WTC11 (cell line): ENCODE data around the gene ARHGAP19. TPM values are rescaled to one million over a fixed set of nuclear protein-coding genes. Genes with fewer than 3 reads are reported as not detected.

Source experiments
- ATAC-seq: fragments of 200-7000 bp; cut with Tn5 transposase; 2 replicates; pipeline ENCODE4 v1.10.0; 2021; ENCODE audit warnings: mild to moderate bottlenecking, moderate library complexity
- CTCF ChIA-PET: fragments of 300-600 bp; sonication (Branson Sonifier 250); formaldehyde crosslinking; loops from one replicate; lab custom pipeline; 2021; ENCODE audit warnings: antibody characterized with exemption; lab: Charles Lee
- POLR2A ChIA-PET: fragments of 350-600 bp; sonication (Branson Sonifier 250); formaldehyde crosslinking; loops from one replicate; lab custom pipeline; 2021; ENCODE audit warnings: antibody characterized with exemption; lab: Charles Lee
- DNase-seq: peaks from one replicate; pipeline ENCODE4 v3.0.0; 2021; ENCODE audit warnings: low spot score
- H3K27ac Mint-ChIP-seq: 2 replicates; pipeline ENCODE4 v1.8.0; 2021; ENCODE audit warnings: mixed read lengths
- H3K27me3 Mint-ChIP-seq: 2 replicates; pipeline ENCODE4 v1.8.0; 2021; ENCODE audit warnings: low read depth, mild to moderate bottlenecking, moderate library complexity, mixed read lengths
- H3K36me3 Mint-ChIP-seq: 2 replicates; pipeline ENCODE4 v1.8.0; 2021; ENCODE audit warnings: mixed read lengths
- H3K4me1 Mint-ChIP-seq: 2 replicates; pipeline ENCODE4 v1.8.0; 2022; ENCODE audit warnings: mixed read lengths
- H3K4me3 Mint-ChIP-seq: 2 replicates; pipeline ENCODE4 v1.8.0; 2021; ENCODE audit warnings: mild to moderate bottlenecking, moderate library complexity, mixed read lengths
- H3K9me3 Mint-ChIP-seq: 2 replicates; pipeline ENCODE4 v1.8.0; 2021; ENCODE audit warnings: mixed read lengths
- FOXP1 ChIP-seq: sonication (generic); formaldehyde crosslinking; IDR thresholded peaks from 2 replicates; pipeline ENCODE4 v1.8.0; 2022; ENCODE audit warnings: missing genetic modification reagents, mild to moderate bottlenecking, moderate library complexity, borderline replicate concordance
- GTF2I ChIP-seq: fragments of 250-450 bp; sonication (Bioruptor Pico); conservative IDR thresholded peaks from 2 replicates; pipeline ENCODE4 v1.4.0; 2021; ENCODE audit warnings: mild to moderate bottlenecking
- NFE2L1 ChIP-seq: sonication (generic); formaldehyde crosslinking; IDR thresholded peaks from 2 replicates; pipeline ENCODE4 v1.8.1; 2023; ENCODE audit warnings: missing genetic modification reagents
- NR2C2 ChIP-seq: sonication (generic); formaldehyde crosslinking; IDR thresholded peaks from 2 replicates; pipeline ENCODE4 v1.8.0; 2022; ENCODE audit warnings: mild to moderate bottlenecking, missing genetic modification reagents
- OVOL2 ChIP-seq: fragments of 250-450 bp; sonication (Bioruptor Pico); IDR thresholded peaks from 2 replicates; pipeline ENCODE4 v1.9.0; 2021; ENCODE audit warnings: mild to moderate bottlenecking, borderline replicate concordance
- PRRX2 ChIP-seq: fragments of 250-450 bp; sonication (Bioruptor Pico); IDR thresholded peaks from 2 replicates; pipeline ENCODE4 v1.8.0; 2021; ENCODE audit warnings: mild to moderate bottlenecking
- SMAD3 ChIP-seq: sonication (generic); formaldehyde crosslinking; IDR thresholded peaks from 2 replicates; pipeline ENCODE4 v1.8.0; 2022; ENCODE audit warnings: missing genetic modification reagents, mild to moderate bottlenecking, borderline replicate concordance
- SMAD4 ChIP-seq: sonication (generic); formaldehyde crosslinking; IDR thresholded peaks from 2 replicates; pipeline ENCODE4 v1.8.0; 2022; ENCODE audit warnings: mild to moderate bottlenecking, missing genetic modification reagents
- TCF7 ChIP-seq: sonication (generic); formaldehyde crosslinking; IDR thresholded peaks from 2 replicates; pipeline ENCODE4 v1.8.0; 2022; ENCODE audit warnings: mild to moderate bottlenecking, low read depth, missing genetic modification reagents, moderate library complexity
- TP53 ChIP-seq: sonication (generic); formaldehyde crosslinking; IDR thresholded peaks from 2 replicates; pipeline ENCODE4 v1.8.1; 2023; ENCODE audit warnings: mild to moderate bottlenecking, missing genetic modification reagents
- ZNF138 ChIP-seq: sonication (generic); formaldehyde crosslinking; conservative IDR thresholded peaks from 2 replicates; pipeline ENCODE4 v1.8.1; 2022; ENCODE audit warnings: mild to moderate bottlenecking, moderate library complexity, missing genetic modification reagents
- ZNF396 ChIP-seq: fragments of 250-450 bp; sonication (Bioruptor Pico); IDR thresholded peaks from 2 replicates; pipeline ENCODE4 v1.8.0; 2021; ENCODE audit warnings: mild to moderate bottlenecking, moderate library complexity, borderline replicate concordance
- total RNA-seq: library from RNA; stranded (reverse); gene quantifications from 3 replicates; pipeline ENCODE4 v1.2.3, GENCODE V29; 2021
- TF ChIP-seq, protein P1 (sequence below): fragments of 200-600 bp; IDR thresholded peaks from 2 replicates; pipeline ENCODE4 v1.8.0; 2022; ENCODE audit warnings: antibody characterized with exemption
- TF ChIP-seq, protein P2 (sequence below): sonication (generic); formaldehyde crosslinking; IDR thresholded peaks from 2 replicates; pipeline ENCODE4 v1.8.0; 2022; ENCODE audit warnings: mild to moderate bottlenecking, missing genetic modification reagents
- TF ChIP-seq, protein P3 (sequence below): fragments of 250-450 bp; sonication (Bioruptor Pico); IDR thresholded peaks from 2 replicates; pipeline ENCODE4 v1.9.0; 2021; ENCODE audit warnings: mild to moderate bottlenecking
- TF ChIP-seq, protein P4 (sequence below): fragments of 250-450 bp; sonication (Bioruptor Pico); conservative IDR thresholded peaks from 2 replicates; pipeline ENCODE4 v1.9.0; 2021; ENCODE audit warnings: mild to moderate bottlenecking
- TF ChIP-seq, protein P5 (sequence below): sonication (generic); formaldehyde crosslinking; IDR thresholded peaks from 2 replicates; pipeline ENCODE4 v1.8.1; 2022; ENCODE audit warnings: missing genetic modification reagents, borderline replicate concordance
- TF ChIP-seq, protein P6 (sequence below): sonication (generic); formaldehyde crosslinking; IDR thresholded peaks from 2 replicates; pipeline ENCODE4 v1.8.0; 2022; ENCODE audit warnings: missing genetic modification reagents
- TF ChIP-seq, protein P7 (sequence below): sonication (generic); formaldehyde crosslinking; IDR thresholded peaks from 2 replicates; pipeline ENCODE4 v1.8.1; 2022; ENCODE audit warnings: low read depth, mild to moderate bottlenecking, moderate library complexity, missing genetic modification reagents, borderline replicate concordance
- TF ChIP-seq, protein P8 (sequence below): fragments of 250-450 bp; sonication (Bioruptor Pico); IDR thresholded peaks from 2 replicates; pipeline ENCODE4 v1.9.0; 2021; ENCODE audit warnings: moderate library complexity, mild to moderate bottlenecking, inconsistent platforms, borderline replicate concordance

Gene ARHGAP19
- total RNA-seq, 1 experiment from 2014 or later: 42.2 TPM

DNA sequence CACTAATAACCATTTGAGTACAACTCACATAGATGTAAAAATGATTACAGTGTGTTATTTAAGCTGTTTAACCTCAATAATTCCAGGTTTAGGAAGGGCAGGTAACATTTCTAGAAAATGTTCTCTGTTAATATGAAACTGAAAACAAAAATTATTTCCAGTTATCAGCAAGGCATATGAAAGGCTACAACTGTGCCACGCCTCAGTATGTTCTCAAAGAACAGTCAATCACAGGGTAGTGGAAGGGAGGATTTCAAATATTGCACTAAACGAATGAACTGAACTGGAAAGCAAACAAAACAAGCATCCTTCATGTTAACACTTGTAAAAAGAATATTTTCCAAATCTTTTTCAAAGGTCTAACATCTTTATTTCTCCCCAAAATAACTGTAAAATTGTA, 31.3 kb downstream of the ARHGAP19 start (continued):
- TF ChIP-seq, protein P1, sequence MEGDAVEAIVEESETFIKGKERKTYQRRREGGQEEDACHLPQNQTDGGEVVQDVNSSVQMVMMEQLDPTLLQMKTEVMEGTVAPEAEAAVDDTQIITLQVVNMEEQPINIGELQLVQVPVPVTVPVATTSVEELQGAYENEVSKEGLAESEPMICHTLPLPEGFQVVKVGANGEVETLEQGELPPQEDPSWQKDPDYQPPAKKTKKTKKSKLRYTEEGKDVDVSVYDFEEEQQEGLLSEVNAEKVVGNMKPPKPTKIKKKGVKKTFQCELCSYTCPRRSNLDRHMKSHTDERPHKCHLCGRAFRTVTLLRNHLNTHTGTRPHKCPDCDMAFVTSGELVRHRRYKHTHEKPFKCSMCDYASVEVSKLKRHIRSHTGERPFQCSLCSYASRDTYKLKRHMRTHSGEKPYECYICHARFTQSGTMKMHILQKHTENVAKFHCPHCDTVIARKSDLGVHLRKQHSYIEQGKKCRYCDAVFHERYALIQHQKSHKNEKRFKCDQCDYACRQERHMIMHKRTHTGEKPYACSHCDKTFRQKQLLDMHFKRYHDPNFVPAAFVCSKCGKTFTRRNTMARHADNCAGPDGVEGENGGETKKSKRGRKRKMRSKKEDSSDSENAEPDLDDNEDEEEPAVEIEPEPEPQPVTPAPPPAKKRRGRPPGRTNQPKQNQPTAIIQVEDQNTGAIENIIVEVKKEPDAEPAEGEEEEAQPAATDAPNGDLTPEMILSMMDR: no peak
- TF ChIP-seq SMAD4 (CRISPR knock-in tag): no peak
- TF ChIP-seq, protein P2, sequence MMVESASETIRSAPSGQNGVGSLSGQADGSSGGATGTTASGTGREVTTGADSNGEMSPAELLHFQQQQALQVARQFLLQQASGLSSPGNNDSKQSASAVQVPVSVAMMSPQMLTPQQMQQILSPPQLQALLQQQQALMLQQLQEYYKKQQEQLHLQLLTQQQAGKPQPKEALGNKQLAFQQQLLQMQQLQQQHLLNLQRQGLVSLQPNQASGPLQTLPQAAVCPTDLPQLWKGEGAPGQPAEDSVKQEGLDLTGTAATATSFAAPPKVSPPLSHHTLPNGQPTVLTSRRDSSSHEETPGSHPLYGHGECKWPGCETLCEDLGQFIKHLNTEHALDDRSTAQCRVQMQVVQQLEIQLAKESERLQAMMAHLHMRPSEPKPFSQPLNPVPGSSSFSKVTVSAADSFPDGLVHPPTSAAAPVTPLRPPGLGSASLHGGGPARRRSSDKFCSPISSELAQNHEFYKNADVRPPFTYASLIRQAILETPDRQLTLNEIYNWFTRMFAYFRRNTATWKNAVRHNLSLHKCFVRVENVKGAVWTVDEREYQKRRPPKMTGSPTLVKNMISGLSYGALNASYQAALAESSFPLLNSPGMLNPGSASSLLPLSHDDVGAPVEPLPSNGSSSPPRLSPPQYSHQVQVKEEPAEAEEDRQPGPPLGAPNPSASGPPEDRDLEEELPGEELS (CRISPR knock-in tag): no peak
- TF ChIP-seq FOXP1 (CRISPR knock-in tag): no peak
- no peak for TF ChIP-seq GTF2I (CRISPR knock-in tag)
- TF ChIP-seq, protein P3, sequence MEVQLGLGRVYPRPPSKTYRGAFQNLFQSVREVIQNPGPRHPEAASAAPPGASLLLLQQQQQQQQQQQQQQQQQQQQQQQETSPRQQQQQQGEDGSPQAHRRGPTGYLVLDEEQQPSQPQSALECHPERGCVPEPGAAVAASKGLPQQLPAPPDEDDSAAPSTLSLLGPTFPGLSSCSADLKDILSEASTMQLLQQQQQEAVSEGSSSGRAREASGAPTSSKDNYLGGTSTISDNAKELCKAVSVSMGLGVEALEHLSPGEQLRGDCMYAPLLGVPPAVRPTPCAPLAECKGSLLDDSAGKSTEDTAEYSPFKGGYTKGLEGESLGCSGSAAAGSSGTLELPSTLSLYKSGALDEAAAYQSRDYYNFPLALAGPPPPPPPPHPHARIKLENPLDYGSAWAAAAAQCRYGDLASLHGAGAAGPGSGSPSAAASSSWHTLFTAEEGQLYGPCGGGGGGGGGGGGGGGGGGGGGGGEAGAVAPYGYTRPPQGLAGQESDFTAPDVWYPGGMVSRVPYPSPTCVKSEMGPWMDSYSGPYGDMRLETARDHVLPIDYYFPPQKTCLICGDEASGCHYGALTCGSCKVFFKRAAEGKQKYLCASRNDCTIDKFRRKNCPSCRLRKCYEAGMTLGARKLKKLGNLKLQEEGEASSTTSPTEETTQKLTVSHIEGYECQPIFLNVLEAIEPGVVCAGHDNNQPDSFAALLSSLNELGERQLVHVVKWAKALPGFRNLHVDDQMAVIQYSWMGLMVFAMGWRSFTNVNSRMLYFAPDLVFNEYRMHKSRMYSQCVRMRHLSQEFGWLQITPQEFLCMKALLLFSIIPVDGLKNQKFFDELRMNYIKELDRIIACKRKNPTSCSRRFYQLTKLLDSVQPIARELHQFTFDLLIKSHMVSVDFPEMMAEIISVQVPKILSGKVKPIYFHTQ (CRISPR knock-in tag): no peak
- TF ChIP-seq, protein P4, sequence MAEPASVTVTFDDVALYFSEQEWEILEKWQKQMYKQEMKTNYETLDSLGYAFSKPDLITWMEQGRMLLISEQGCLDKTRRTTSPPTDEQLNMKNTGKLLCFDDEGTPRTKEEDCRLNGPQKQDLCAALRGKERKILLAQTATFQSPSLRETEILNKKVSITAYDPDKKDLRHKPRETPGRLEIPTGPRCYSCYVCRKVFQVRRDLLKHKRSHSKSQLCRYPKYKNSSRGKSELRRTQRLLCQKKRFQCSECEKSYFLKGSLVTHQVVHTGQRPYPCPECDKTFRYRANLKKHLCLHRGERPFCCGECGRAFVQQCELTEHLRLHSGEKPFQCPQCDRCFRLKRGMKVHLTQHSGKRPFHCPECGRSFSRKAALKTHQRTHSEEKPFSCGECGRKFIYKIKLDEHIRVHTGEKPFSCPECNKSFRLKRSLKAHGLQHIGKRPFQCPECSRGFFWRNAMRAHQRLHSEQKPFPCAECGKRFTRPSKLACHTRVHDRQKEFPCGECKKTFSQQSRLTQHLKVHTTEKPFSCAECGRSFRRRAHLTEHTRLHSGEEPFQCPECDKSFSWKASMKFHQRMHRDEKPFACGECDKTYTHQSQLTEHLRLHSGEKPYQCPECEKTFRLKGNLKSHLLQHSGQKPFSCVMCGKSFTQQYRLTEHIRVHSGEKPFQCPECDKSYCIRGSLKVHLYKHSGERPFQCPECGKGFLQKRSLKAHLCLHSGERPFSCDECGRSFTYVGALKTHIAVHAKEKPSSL: no peak
- TF ChIP-seq PRRX2 (CRISPR knock-in tag): no peak

DNA sequence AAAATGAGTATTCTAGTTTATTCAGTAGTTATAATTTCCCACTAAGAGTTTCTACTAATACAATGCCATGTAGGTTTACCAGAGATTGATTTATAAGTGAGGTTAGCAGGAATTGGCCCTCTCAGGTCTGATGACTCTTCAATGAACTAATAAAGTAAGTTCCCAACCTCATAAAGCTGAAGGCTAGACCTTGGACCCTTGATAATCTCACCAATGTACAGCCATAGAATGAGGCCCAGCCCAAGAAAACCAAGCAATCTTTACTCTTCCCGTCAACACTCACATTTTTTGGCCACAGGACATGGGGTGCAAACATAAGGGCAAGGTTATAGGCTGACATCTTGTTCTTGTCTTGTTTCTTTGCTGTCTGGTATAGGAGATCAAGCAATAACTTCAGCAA, 33.3 kb downstream of the ARHGAP19 start:
- ATAC-seq (no peak), DNase-seq (no peak)
- H3K4me1 Mint-ChIP-seq: peaks cover 5% of the 10 kb centered on the region
- no peaks in the 10 kb centered on the region for H3K27me3 Mint-ChIP-seq
- POLR2A ChIA-PET: no interaction called here
- H3K9me3 Mint-ChIP-seq: peaks cover 5% of the 10 kb centered on the region; the same call in 1 of the 2 replicates
- H3K4me3 Mint-ChIP-seq: no peak overlapping the region
- peaks cover 37% of the 10 kb centered on the region for H3K36me3 Mint-ChIP-seq
- H3K27ac Mint-ChIP-seq: no peak overlapping the region
- CTCF ChIA-PET: no interaction called here
- TF ChIP-seq NFE2L1 (no peak), TCF7 (no peak), FOXP1 (CRISPR knock-in tag) (no peak), TP53 (CRISPR knock-in tag) (no peak), ZNF396 (CRISPR knock-in tag) (no peak), ZNF138 (no peak), OVOL2 (CRISPR knock-in tag) (no peak), NR2C2 (CRISPR knock-in tag) (no peak), SMAD3 (CRISPR knock-in tag) (no peak)
- TF ChIP-seq, protein P5, sequence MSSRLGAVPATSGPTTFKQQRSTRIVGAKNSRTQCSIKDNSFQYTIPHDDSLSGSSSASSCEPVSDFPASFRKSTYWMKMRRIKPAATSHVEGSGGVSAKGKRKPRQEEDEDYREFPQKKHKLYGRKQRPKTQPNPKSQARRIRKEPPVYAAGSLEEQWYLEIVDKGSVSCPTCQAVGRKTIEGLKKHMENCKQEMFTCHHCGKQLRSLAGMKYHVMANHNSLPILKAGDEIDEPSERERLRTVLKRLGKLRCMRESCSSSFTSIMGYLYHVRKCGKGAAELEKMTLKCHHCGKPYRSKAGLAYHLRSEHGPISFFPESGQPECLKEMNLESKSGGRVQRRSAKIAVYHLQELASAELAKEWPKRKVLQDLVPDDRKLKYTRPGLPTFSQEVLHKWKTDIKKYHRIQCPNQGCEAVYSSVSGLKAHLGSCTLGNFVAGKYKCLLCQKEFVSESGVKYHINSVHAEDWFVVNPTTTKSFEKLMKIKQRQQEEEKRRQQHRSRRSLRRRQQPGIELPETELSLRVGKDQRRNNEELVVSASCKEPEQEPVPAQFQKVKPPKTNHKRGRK (CRISPR knock-in tag): no peak
- TF ChIP-seq, protein P6, sequence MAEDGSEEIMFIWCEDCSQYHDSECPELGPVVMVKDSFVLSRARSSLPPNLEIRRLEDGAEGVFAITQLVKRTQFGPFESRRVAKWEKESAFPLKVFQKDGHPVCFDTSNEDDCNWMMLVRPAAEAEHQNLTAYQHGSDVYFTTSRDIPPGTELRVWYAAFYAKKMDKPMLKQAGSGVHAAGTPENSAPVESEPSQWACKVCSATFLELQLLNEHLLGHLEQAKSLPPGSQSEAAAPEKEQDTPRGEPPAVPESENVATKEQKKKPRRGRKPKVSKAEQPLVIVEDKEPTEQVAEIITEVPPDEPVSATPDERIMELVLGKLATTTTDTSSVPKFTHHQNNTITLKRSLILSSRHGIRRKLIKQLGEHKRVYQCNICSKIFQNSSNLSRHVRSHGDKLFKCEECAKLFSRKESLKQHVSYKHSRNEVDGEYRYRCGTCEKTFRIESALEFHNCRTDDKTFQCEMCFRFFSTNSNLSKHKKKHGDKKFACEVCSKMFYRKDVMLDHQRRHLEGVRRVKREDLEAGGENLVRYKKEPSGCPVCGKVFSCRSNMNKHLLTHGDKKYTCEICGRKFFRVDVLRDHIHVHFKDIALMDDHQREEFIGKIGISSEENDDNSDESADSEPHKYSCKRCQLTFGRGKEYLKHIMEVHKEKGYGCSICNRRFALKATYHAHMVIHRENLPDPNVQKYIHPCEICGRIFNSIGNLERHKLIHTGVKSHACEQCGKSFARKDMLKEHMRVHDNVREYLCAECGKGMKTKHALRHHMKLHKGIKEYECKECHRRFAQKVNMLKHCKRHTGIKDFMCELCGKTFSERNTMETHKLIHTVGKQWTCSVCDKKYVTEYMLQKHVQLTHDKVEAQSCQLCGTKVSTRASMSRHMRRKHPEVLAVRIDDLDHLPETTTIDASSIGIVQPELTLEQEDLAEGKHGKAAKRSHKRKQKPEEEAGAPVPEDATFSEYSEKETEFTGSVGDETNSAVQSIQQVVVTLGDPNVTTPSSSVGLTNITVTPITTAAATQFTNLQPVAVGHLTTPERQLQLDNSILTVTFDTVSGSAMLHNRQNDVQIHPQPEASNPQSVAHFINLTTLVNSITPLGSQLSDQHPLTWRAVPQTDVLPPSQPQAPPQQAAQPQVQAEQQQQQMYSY (CRISPR knock-in tag): no peak
- TF ChIP-seq, protein P7, sequence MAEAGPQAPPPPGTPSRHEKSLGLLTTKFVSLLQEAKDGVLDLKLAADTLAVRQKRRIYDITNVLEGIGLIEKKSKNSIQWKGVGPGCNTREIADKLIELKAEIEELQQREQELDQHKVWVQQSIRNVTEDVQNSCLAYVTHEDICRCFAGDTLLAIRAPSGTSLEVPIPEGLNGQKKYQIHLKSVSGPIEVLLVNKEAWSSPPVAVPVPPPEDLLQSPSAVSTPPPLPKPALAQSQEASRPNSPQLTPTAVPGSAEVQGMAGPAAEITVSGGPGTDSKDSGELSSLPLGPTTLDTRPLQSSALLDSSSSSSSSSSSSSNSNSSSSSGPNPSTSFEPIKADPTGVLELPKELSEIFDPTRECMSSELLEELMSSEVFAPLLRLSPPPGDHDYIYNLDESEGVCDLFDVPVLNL: no peak
- TF ChIP-seq, protein P8, sequence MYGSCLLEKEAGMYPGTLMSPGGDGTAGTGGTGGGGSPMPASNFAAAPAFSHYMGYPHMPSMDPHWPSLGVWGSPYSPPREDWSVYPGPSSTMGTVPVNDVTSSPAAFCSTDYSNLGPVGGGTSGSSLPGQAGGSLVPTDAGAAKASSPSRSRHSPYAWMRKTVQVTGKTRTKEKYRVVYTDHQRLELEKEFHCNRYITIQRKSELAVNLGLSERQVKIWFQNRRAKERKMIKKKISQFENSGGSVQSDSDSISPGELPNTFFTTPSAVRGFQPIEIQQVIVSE (CRISPR knock-in tag): no peak
